GM23338 (cell line): ENCODE data around the gene LIN7C. TPM values are rescaled to one million over a fixed set of nuclear protein-coding genes. Genes with fewer than 3 reads are reported as not detected.
A peak's percentile ranks its signal among the peaks of the same experiment; 100 is the strongest.

Source experiments
- ATAC-seq: fragments of 200-7000 bp; cut with Tn5 transposase; 3 replicates; pipeline ENCODE4 v1.9.1; 2020
- DNase-seq: peaks from one replicate; pipeline ENCODE4 v3.0.0-alpha.2; 2015; ENCODE audit warnings: low spot score
- H2AFZ ChIP-seq: fragments of 200-600 bp; sonication (generic); 2 replicates; pipeline ENCODE4 v1.8.0; 2016; ENCODE audit warnings: antibody characterized with exemption, mild to moderate bottlenecking, moderate library complexity
- H3F3A ChIP-seq: fragments of 200-600 bp; sonication (generic); replicated peaks from 2 replicates; pipeline ENCODE4 v1.8.0; 2017; ENCODE audit warnings: antibody characterized with exemption, mixed run types, low read depth
- H3K27ac ChIP-seq: fragments of 200-600 bp; sonication (generic); 2 replicates; pipeline ENCODE4 v1.6.1; 2016; ENCODE audit warnings: low read depth
- H3K27me3 ChIP-seq: fragments of 200-600 bp; sonication (generic); 2 replicates; pipeline ENCODE4 v1.8.0; 2016; ENCODE audit warnings: mild to moderate bottlenecking, mixed run types, moderate library complexity; ENCODE audit not compliant: insufficient read depth
- H3K36me3 ChIP-seq: fragments of 200-600 bp; sonication (generic); 2 replicates; pipeline ENCODE4 v1.8.0; 2016; ENCODE audit warnings: mild to moderate bottlenecking; ENCODE audit not compliant: insufficient read depth
- H3K4me1 ChIP-seq: fragments of 200-600 bp; sonication (generic); 2 replicates; pipeline ENCODE4 v1.8.0; 2016; ENCODE audit warnings: mild to moderate bottlenecking, moderate library complexity; ENCODE audit not compliant: insufficient read depth
- H3K4me2 ChIP-seq: fragments of 200-600 bp; sonication (generic); 2 replicates; pipeline ENCODE4 v1.7.1; 2017; ENCODE audit warnings: mixed run types
- H3K4me3 ChIP-seq: fragments of 200-600 bp; sonication (generic); 2 replicates; pipeline ENCODE4 v1.6.1; 2016; ENCODE audit warnings: mixed run types
- H3K79me2 ChIP-seq: fragments of 200-600 bp; sonication (generic); replicated peaks from 2 replicates; pipeline ENCODE4 v1.8.0; 2017; ENCODE audit warnings: mild to moderate bottlenecking; ENCODE audit not compliant: insufficient read depth
- H3K9me2 ChIP-seq: fragments of 200-600 bp; sonication (generic); 2 replicates; pipeline ENCODE4 v1.8.0; 2017; ENCODE audit not compliant: insufficient read depth
- H4K20me1 ChIP-seq: fragments of 200-600 bp; sonication (generic); replicated peaks from 2 replicates; pipeline ENCODE4 v1.8.0; 2017; ENCODE audit warnings: mild to moderate bottlenecking; ENCODE audit not compliant: insufficient read depth
- H3K27ac Mint-ChIP-seq: 2 replicates; pipeline ENCODE4 v1.8.0; 2020; ENCODE audit warnings: inconsistent platforms, mild to moderate bottlenecking, moderate library complexity, mixed read lengths
- H3K27me3 Mint-ChIP-seq: 3 replicates; pipeline ENCODE4 v1.8.0; 2022; ENCODE audit warnings: low read depth, mild to moderate bottlenecking, moderate library complexity, mixed read lengths, inconsistent platforms; ENCODE audit not compliant: insufficient read depth, poor library complexity
- H3K36me3 Mint-ChIP-seq: 3 replicates; pipeline ENCODE4 v1.8.0; 2021; ENCODE audit warnings: low read depth, mild to moderate bottlenecking, inconsistent platforms, moderate library complexity, mixed read lengths
- H3K4me1 Mint-ChIP-seq: 3 replicates; pipeline ENCODE4 v1.8.0; 2020; ENCODE audit warnings: mild to moderate bottlenecking, inconsistent platforms, mixed read lengths
- H3K4me3 Mint-ChIP-seq: 3 replicates; pipeline ENCODE4 v1.8.0; 2021; ENCODE audit warnings: moderate library complexity, mild to moderate bottlenecking, inconsistent platforms, mixed read lengths
- H3K9me3 Mint-ChIP-seq: 3 replicates; pipeline ENCODE4 v1.8.0; 2020; ENCODE audit warnings: moderate library complexity, mild to moderate bottlenecking, inconsistent platforms, mixed read lengths
- JUNB ChIP-seq: IDR thresholded peaks from one replicate; pipeline ENCODE4 v1.6.1; 2016; ENCODE audit warnings: antibody characterized with exemption; ENCODE audit not compliant: unreplicated experiment
- REST ChIP-seq: IDR thresholded peaks from one replicate; pipeline ENCODE4 v1.6.1; 2018; ENCODE audit warnings: antibody characterized with exemption; ENCODE audit not compliant: unreplicated experiment
- ZNF462 ChIP-seq: fragments of 250-450 bp; sonication (Bioruptor Pico); IDR thresholded peaks from 2 replicates; pipeline ENCODE4 v1.5.0; 2020; ENCODE audit warnings: mild to moderate bottlenecking, moderate library complexity
- polyA plus RNA-seq: library from polyadenylated mRNA; unstranded; fragments of >200 nt; fragmentation: Nextera tagmentation; extraction: Ambion mirVana; gene quantifications from 2 replicates; pipeline ENCODE4 v1.2.1, GENCODE V29; 2016
- total RNA-seq: library from RNA; depleted of rRNA; stranded (reverse); fragments of >200 nt; shearing (Covaris generic); gene quantifications from 2 replicates; pipeline ENCODE4 v1.2.3, GENCODE V29; 2014

Gene LIN7C
- total and polyA plus RNA-seq, 2 experiments from 2014 or later = 22.5 to 61.0 TPM

GRCh38 chr11:27473017-27473406 lies 33.6 kb downstream of the LIN7C start:
- Histone ChIP-seq H4K20me1 (peaks cover 26% of the 10 kb centered on the region), H3K4me1 (peaks cover 30% of the 10 kb centered on the region), H2AFZ (peak overlapping the region; percentile 15; the same call in 1 of the 2 replicates), H3K36me3 (no peaks in the 10 kb centered on the region), H3K27ac (peak overlapping the region; percentile 75), H3K9me2 (no peaks in the 10 kb centered on the region), H3K4me2 (peak overlapping the region; percentile 75), H3K27me3 (no peaks in the 10 kb centered on the region), H3F3A (0 out of 2 replicates have a peak, but pooled peaks cover 4% of the 10 kb centered on the region), H3K79me2 (peaks cover 37% of the 10 kb centered on the region), H3K4me3 (peak overlapping the region; percentile 50)
- peak; percentile 57; the same call in 1 of the 2 replicates for TF ChIP-seq ZNF462
- no peak for TF ChIP-seq REST
- no peak for TF ChIP-seq JUNB
- ATAC-seq (peak; percentile 1; the same call in 1 of the 3 replicates), DNase-seq (no peak)
- H3K36me3 Mint-ChIP-seq = no peaks in the 10 kb centered on the region; the same call in 2 of the 3 replicates
- H3K27ac Mint-ChIP-seq = no peak overlapping the region
- H3K27me3 Mint-ChIP-seq = peaks cover 5% of the 10 kb centered on the region
- H3K4me1 Mint-ChIP-seq = peaks cover 36% of the 10 kb centered on the region
- peak overlapping the region; percentile 92 for H3K4me3 Mint-ChIP-seq
- H3K9me3 Mint-ChIP-seq = 0 out of 3 replicates have a peak, but pooled peaks cover 4% of the 10 kb centered on the region
